Activated CD8-positive, alpha-beta memory T cell treated with anti-CD3 and anti-CD28 coated beads for 36 hours (primary cell): Measurements from ENCODE around the gene NEGR1. TPM values are rescaled to one million over a fixed set of nuclear protein-coding genes. Genes with fewer than 3 reads are reported as not detected.

ENCODE experiments used
- CTCF ChIA-PET: fragments of 350-600 bp; sonication (Branson Sonifier 250); formaldehyde crosslinking; loops from one replicate; lab custom pipeline; 2021; ENCODE audit warnings: antibody characterized with exemption; lab: Charles Lee
- POLR2A ChIA-PET: fragments of 350-600 bp; sonication (Branson Sonifier 250); formaldehyde crosslinking; loops from one replicate; lab custom pipeline; 2021; ENCODE audit warnings: antibody characterized with exemption; lab: Charles Lee
- total RNA-seq, 2 experiments: library from RNA; stranded (reverse); gene quantifications; one replicate each; pipeline ENCODE4 v1.2.3, GENCODE V29; 2021

The NEGR1 gene
- not detected for total RNA-seq

- ChIA-PET CTCF (interaction anchor here (0.6 kb wide), 1 partner anchor 1208 kb away, joined by 3 read pairs; no protein-coding TSS in a partner anchor), POLR2A (no interaction called here)
Measured at GRCh38 chr1:72282271-72283021, at the start of gene NEGR1. Gene NEGR1 (minus strand): TSS chr1:72282539.

- CTCF ChIA-PET, result no interaction called here
- POLR2A ChIA-PET, result no interaction called here
Measured at GRCh38 chr1:72326494-72326893, 44.2 kb upstream of the NEGR1 start.

GRCh38 chr1:72324451-72324850 is 42.1 kb upstream of the NEGR1 start:
- CTCF ChIA-PET, result no interaction called here

GRCh38 chr1:72322910-72323309 is 40.6 kb upstream of the NEGR1 start:
- POLR2A ChIA-PET, result no interaction called here
- CTCF ChIA-PET, result no interaction called here

More at GRCh38 chr1:72324451-72324850, 42.1 kb upstream of the NEGR1 start:
- POLR2A ChIA-PET, result no interaction called here

DNA sequence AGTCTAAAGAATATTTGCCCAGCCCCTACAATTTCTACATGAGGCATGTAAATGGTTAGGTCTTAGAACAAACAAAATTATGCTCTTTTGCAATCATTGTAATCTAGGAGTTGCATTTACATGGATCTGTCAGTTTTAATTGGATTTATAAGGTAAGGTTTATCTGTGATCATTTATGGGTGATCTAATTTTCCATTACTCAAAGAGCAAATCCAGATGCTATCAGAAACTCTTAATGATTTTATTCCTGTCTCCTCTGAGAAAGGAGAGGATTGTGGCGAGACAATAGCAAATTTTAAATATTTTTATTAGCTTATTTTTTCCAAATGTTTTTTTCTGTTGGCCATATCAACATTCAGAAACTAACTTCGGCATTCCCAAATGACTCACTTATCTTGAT is 14.2 kb upstream of the NEGR1 start:
- ChIA-PET POLR2A (no interaction called here), CTCF (no interaction called here)

DNA sequence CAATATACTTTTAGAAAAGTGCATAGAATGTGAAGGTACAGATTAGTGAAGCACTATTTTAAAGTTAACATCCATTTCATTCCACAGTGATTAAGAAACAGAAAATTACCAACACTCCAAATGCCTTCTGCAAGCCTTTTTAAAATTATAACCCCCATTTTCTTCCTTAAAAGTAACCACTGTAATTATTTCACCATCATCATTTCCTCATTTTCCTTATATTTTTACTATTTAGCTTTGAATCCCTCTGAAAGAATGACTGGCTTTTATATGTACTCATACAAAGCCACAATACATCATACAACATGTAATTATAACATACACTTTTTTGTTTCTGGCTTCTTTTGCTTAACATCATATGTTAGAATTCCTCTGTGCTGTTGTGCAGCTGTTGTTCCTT is 6.5 kb upstream of the NEGR1 start:
- CTCF ChIA-PET, result no interaction called here
- POLR2A ChIA-PET, result no interaction called here

DNA sequence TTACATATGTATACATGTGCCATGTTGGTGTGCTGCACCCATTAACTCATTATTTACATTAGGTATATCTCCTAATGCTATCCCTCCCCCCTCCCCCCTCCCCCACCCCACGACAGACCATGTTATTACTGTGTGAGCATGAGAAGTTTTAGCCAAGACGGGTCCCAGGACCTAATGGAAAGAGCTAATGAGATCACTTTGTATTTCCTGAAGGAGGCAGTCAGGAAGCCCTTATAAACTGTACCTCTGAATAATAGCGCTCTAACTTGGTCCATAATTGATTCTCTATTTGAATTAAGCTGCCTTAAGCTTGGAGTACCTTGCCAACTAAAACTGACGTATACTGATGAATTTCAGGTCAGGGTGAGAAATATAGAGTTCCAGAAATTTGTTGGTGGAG is 4.1 kb upstream of the NEGR1 start:
- CTCF ChIA-PET, result no interaction called here
- POLR2A ChIA-PET, result no interaction called here

GRCh38 chr1:72285074-72285425 is 2.7 kb upstream of the NEGR1 start:
- POLR2A ChIA-PET, result no interaction called here
- CTCF ChIA-PET, result no interaction called here

- POLR2A ChIA-PET, result no interaction called here
- CTCF ChIA-PET, result no interaction called here
Measured at GRCh38 chr1:72284348-72285073, 2.2 kb upstream of the NEGR1 start.

GRCh38 chr1:72284084-72284347 is 1.7 kb upstream of the NEGR1 start:
- ChIA-PET CTCF (no interaction called here), POLR2A (no interaction called here)

DNA sequence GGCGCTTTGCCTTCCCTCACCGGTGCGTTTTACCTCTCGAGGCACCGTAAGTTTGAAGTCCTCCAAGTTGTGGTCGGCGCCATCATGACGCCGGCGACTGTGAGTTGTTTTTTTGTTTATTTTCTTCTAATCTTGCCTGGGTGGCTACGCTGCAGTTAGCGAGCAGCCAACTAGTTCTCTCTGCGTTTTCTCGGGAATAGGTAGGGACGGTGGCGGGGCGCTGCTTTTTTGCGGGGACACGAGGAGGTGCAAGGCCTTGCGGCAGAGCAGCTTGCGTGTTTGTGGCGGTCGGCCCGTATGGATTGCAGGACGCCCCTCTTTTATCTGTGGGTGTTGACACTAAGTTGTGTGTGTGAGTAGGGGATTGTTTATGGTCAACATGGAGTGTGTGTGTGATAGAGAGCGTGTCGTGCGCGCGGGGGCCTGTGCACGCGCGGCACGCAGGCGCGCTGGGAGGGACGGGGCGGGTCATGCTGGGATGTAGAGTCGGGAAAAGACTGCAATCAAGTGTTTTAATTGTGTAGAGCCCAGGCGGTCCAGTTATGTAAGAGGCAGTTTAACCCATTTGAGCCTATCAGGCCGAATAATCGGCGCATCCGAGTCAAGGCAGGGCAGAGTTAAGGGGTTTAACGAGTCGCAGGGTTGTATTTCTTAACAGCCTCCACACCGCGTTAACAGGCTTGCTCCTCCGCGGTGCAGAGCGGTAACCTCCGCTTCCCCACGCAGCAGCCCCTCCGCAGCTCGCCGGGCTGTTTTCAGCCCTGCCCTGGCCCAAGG is 1.2 kb upstream of the NEGR1 start:
- POLR2A ChIA-PET, result no interaction called here
- CTCF ChIA-PET, result no interaction called here

DNA sequence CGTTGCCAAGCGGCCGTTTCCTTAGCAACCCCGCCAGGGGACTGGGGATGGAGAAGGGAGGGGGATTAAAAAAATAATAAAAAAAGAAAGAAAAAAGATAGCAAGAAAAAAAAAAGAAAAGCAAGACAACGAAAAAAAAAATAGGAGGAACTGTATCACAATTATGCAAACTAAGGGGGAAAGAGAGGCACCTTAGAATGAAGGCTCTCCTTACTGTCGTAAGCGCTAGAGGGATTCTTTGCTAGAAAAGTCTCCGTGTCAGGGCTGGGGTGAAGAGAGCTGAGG is 625 bp upstream of the NEGR1 start:
- POLR2A ChIA-PET, result no interaction called here
- CTCF ChIA-PET, result no interaction called here

DNA sequence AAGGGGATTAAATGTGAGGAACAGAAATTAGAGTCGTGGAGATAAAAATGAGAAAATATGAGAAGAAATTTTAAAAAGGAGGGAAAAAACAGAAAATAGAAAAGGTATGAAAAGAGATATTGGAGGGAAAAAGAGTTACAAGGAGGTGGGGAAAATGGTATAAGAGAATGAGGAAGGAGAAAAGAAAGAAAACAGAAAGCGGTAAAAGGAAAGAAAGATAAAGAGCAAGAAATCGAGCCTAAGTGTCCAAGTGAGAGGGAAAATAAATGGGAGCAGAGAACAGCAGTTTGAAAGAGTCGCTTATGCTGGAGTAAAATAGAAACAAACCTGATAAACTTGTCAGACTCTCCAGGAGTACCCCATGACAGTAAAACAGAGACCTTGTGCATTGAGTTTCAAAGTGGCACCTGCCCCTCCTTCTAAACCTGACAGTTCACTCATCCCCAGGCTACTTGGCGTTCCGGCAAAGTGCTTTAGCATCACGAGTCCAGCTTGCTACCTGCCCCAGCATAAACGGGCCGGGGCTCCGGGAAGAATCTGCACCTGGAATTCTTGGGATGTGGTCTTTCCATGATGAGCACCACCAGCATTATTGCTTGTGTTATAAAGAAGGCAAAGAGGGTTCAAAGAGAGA is 585 bp downstream of the NEGR1 start:
- ChIA-PET POLR2A (no interaction called here), CTCF (interaction anchor here (0.6 kb wide), 1 partner anchor 1209 kb away, joined by 3 read pairs; no protein-coding TSS in a partner anchor)

- CTCF ChIA-PET, result no interaction called here
- POLR2A ChIA-PET, result no interaction called here
Measured at GRCh38 chr1:72281144-72281543, 1.2 kb downstream of the NEGR1 start.

GRCh38 chr1:72280711-72281110 is 1.6 kb downstream of the NEGR1 start:
- ChIA-PET CTCF (no interaction called here), POLR2A (no interaction called here)

GRCh38 chr1:72280131-72280530 is 2.2 kb downstream of the NEGR1 start:
- CTCF ChIA-PET, result no interaction called here
- POLR2A ChIA-PET, result no interaction called here

- POLR2A ChIA-PET, result no interaction called here
- CTCF ChIA-PET, result no interaction called here
Measured at GRCh38 chr1:72278461-72278860, 3.9 kb downstream of the NEGR1 start.

- ChIA-PET CTCF (no interaction called here), POLR2A (no interaction called here)
Measured at GRCh38 chr1:72271555-72272085, 10.7 kb downstream of the NEGR1 start.

DNA sequence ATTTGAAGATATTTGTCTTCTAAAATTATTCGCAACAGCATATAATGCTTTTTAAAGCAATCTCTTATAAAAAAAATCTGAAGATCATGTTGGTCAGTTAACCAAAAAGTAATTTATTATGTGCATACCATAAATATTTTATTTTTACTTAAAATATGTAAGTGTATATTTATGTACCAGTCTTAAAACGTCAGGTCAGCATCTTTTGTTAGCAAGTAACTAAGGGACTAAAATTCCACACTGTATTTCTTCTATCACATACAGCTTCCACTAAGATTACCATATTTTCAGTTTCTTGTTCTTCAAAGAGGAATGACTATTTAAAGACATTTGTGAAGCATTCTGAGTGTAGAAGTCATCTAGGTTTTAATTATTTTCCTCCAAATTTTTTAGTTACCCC is 19.6 kb downstream of the NEGR1 start:
- ChIA-PET POLR2A (no interaction called here), CTCF (no interaction called here)

GRCh38 chr1:72253132-72253531 is 29.2 kb downstream of the NEGR1 start:
- ChIA-PET CTCF (no interaction called here), POLR2A (no interaction called here)
